ENCODE results near the gene E2F6. TPM values are rescaled to one million over a fixed set of nuclear protein-coding genes. Genes with fewer than 3 reads are reported as not detected.

Gene E2F6
- polyA plus RNA-seq, 1 of the 3 experiments (the other 2 are of a cell fraction) = 15.3 TPM

DNA sequence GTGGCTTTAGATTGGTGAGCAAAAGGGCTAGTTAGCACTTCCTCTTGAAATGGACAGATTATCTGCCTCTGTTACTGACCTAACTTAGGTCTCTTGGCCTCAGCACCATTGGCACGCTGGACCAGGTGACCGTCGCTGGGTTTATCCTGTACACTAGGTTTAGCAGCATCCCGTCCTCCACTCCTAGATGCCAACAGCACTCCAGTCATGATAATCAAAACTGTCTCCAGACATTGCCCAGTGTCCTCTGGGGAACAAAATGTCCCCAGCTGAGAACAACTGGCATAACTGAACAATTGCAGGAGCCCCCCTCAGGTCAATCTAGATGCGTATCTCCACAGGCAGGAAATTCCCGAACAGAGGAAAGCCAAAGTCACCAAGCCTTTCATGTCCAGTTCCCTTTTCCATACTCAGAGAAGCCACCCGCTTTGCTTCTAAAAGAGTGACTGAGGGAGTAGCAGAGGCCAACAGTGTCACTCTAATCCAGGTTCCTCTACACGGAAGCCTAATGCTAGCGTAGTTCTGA, 27.3 kb downstream of the E2F6 start (continued):
- no peak for TF ChIP-seq MEF2A (IDR thresholded peaks at IDR 0.05; ENCODE audit: borderline replicate concordance, low read depth)
- no peak for TF ChIP-seq YY1 (IDR thresholded peaks at IDR 0.05; ENCODE audit: low read depth)
- TF ChIP-seq, protein P1, sequence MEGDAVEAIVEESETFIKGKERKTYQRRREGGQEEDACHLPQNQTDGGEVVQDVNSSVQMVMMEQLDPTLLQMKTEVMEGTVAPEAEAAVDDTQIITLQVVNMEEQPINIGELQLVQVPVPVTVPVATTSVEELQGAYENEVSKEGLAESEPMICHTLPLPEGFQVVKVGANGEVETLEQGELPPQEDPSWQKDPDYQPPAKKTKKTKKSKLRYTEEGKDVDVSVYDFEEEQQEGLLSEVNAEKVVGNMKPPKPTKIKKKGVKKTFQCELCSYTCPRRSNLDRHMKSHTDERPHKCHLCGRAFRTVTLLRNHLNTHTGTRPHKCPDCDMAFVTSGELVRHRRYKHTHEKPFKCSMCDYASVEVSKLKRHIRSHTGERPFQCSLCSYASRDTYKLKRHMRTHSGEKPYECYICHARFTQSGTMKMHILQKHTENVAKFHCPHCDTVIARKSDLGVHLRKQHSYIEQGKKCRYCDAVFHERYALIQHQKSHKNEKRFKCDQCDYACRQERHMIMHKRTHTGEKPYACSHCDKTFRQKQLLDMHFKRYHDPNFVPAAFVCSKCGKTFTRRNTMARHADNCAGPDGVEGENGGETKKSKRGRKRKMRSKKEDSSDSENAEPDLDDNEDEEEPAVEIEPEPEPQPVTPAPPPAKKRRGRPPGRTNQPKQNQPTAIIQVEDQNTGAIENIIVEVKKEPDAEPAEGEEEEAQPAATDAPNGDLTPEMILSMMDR (IDR thresholded peaks at IDR 0.05) = no peak
- TF ChIP-seq, protein P2, sequence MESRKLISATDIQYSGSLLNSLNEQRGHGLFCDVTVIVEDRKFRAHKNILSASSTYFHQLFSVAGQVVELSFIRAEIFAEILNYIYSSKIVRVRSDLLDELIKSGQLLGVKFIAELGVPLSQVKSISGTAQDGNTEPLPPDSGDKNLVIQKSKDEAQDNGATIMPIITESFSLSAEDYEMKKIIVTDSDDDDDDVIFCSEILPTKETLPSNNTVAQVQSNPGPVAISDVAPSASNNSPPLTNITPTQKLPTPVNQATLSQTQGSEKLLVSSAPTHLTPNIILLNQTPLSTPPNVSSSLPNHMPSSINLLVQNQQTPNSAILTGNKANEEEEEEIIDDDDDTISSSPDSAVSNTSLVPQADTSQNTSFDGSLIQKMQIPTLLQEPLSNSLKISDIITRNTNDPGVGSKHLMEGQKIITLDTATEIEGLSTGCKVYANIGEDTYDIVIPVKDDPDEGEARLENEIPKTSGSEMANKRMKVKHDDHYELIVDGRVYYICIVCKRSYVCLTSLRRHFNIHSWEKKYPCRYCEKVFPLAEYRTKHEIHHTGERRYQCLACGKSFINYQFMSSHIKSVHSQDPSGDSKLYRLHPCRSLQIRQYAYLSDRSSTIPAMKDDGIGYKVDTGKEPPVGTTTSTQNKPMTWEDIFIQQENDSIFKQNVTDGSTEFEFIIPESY (IDR thresholded peaks at IDR 0.05; ENCODE audit: borderline replicate concordance, low read depth) = no peak
- TF ChIP-seq TEAD4 (IDR thresholded peaks at IDR 0.05; ENCODE audit: borderline replicate concordance, insufficient read depth) = no peak
- TF ChIP-seq ELF1 (IDR thresholded peaks at IDR 0.05) = no peak

GRCh38 chr2:11437602-11438001, 28.4 kb downstream of the E2F6 start:
- Histone ChIP-seq H4K20me1 (ENCODE audit: insufficient read depth) (no peaks in the 10 kb centered on the region), H3K27me3 (ENCODE audit: insufficient read depth) (no peaks in the 10 kb centered on the region), H3K9me3 (no peaks in the 10 kb centered on the region), H3K36me3 (replicated peaks in 1 of 2; ENCODE audit: control insufficient read depth in 1 of 2, insufficient read depth in 2 of 2, low read length in 1 of 2) (peaks cover 8 to 34% of the 10 kb centered on the region in 2 experiments), H3K4me3 (ENCODE audit: low read depth in 2 of 2, low read length in 1 of 2) (no peak overlapping the region; a peak in 1 of 4 replicates), H2AFZ (ENCODE audit: low read depth) (no peak overlapping the region), H3F3A (replicated peaks; ENCODE audit: insufficient read depth) (no peaks in the 10 kb centered on the region), H3K79me2 (ENCODE audit: insufficient read depth) (no peaks in the 10 kb centered on the region), H3K4me1 (ENCODE audit: control insufficient read depth in 1 of 2, insufficient read depth in 2 of 2, low read depth in 1 of 2, low read length in 1 of 2) (peaks cover 0 to 5% of the 10 kb centered on the region in 2 experiments; a peak in 1 of 4 replicates), H3K27ac (ENCODE audit: low read depth in 2 of 2, low read length in 1 of 2) (no peak overlapping the region), H3K9me2 (no peaks in the 10 kb centered on the region), H3K9ac (no peak overlapping the region), H3K4me2 (no peak overlapping the region)
- POLR2A ChIA-PET = no interaction called here
- TF ChIP-seq TCF12 (IDR thresholded peaks at IDR 0.05) = peak; percentile 76
- 0 out of 2 replicates have a peak, but pooled peaks have one; percentile 11 for TF ChIP-seq PBX3 (IDR thresholded peaks at IDR 0.05)
- TF ChIP-seq GATA2 (CRISPR knock-in tag; IDR thresholded peaks at IDR 0.05) = no peak
- WGBS (ENCODE audit: low lambda C conversion rate) = 81% methylated on average over 5 of the region's 5 CpGs
- CTCF ChIA-PET = interaction anchor here (0.7 to 2.6 kb wide), 4 partner anchors 9 to 605 kb away, joined by 3 to 11 read pairs (median 8); no protein-coding TSS in a partner anchor
- DNase-seq = peak; percentile 41

- H3K36me3 ChIP-seq (replicated peaks in 1 of 2; ENCODE audit: control insufficient read depth in 1 of 2, insufficient read depth in 2 of 2, low read length in 1 of 2) = peaks cover 4 to 19% of the 10 kb centered on the region in 2 experiments
- no peak overlapping the region for H3K27ac ChIP-seq (ENCODE audit: low read depth in 2 of 2, low read length in 1 of 2)
- H3K9me2 ChIP-seq = no peaks in the 10 kb centered on the region
- H3K4me1 ChIP-seq (ENCODE audit: control insufficient read depth in 1 of 2, insufficient read depth in 2 of 2, low read depth in 1 of 2, low read length in 1 of 2) = peaks cover 0 to 5% of the 10 kb centered on the region in 2 experiments; a peak in 1 of 4 replicates
- no peak overlapping the region for H2AFZ ChIP-seq (ENCODE audit: low read depth)
- H3K9ac ChIP-seq = no peak overlapping the region
- no peaks in the 10 kb centered on the region for H3K79me2 ChIP-seq (ENCODE audit: insufficient read depth)
- H3K4me3 ChIP-seq (ENCODE audit: low read depth in 2 of 2, low read length in 1 of 2) = no peak overlapping the region
- H3K4me2 ChIP-seq = no peak overlapping the region
- H4K20me1 ChIP-seq (ENCODE audit: insufficient read depth) = no peaks in the 10 kb centered on the region
- H3F3A ChIP-seq (replicated peaks; ENCODE audit: insufficient read depth) = no peaks in the 10 kb centered on the region
- DNase-seq = no peak
- WGBS (ENCODE audit: low lambda C conversion rate) = 95% methylated on average over 8 of the region's 8 CpGs
- CTCF ChIA-PET = interaction anchor here (0.6 to 2.9 kb wide), 8 partner anchors 9 to 200 kb away, joined by 3 to 19 read pairs (median 3); no protein-coding TSS in a partner anchor
- no peaks in the 10 kb centered on the region for H3K9me3 ChIP-seq
- no peaks in the 10 kb centered on the region for H3K27me3 ChIP-seq (ENCODE audit: insufficient read depth)
- POLR2A ChIA-PET = no interaction called here
- TF ChIP-seq RXRA (IDR thresholded peaks at IDR 0.05; ENCODE audit: borderline replicate concordance, low read depth) (no peak), EZH2phosphoT487 (IDR thresholded peaks at IDR 0.05; ENCODE audit: borderline replicate concordance, low read depth) (no peak), JUND (IDR thresholded peaks at IDR 0.05) (no peak), SIN3A (IDR thresholded peaks at IDR 0.05; ENCODE audit: borderline replicate concordance, low read depth, low read length) (no peak), FOXM1 (IDR thresholded peaks at IDR 0.05; ENCODE audit: low read depth) (no peak), SMC3 (IDR thresholded peaks at IDR 0.05; ENCODE audit: low read depth, low read length) (no peak), RAD21 (IDR thresholded peaks at IDR 0.05; ENCODE audit: low read length) (no peak)
- TF ChIP-seq, protein P3, sequence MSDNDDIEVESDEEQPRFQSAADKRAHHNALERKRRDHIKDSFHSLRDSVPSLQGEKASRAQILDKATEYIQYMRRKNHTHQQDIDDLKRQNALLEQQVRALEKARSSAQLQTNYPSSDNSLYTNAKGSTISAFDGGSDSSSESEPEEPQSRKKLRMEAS (IDR thresholded peaks at IDR 0.05; ENCODE audit: low read depth) = no peak
- TF ChIP-seq, protein P4, sequence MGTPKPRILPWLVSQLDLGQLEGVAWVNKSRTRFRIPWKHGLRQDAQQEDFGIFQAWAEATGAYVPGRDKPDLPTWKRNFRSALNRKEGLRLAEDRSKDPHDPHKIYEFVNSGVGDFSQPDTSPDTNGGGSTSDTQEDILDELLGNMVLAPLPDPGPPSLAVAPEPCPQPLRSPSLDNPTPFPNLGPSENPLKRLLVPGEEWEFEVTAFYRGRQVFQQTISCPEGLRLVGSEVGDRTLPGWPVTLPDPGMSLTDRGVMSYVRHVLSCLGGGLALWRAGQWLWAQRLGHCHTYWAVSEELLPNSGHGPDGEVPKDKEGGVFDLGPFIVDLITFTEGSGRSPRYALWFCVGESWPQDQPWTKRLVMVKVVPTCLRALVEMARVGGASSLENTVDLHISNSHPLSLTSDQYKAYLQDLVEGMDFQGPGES (IDR thresholded peaks at IDR 0.05; ENCODE audit: low read depth, low read length) = no peak
Measured at GRCh38 chr2:11435036-11435435, 30.9 kb downstream of the E2F6 start.

Measured in SK-N-SH (cell line).